NK-92 (cell line): ENCODE results near the gene NEMF.
"Not testable (repeated sequence)": the region's sequence is repeated elsewhere in the genome, so short reads cannot be mapped to it uniquely, and the experiment has no call there.

Source experiments
- DNase-seq: peaks from one replicate; lab custom pipeline; 2025; ENCODE audit not compliant: unreplicated experiment; lab: John Stamatoyannopoulos, UW

NEMF gene

GRCh38 chr14:49754570-49755097 lies 98.0 kb downstream of the NEMF start:
- no peak for DNase-seq

GRCh38 chr14:49746476-49746875 lies 106.1 kb downstream of the NEMF start:
- not testable (repeated sequence) for DNase-seq

GRCh38 chr14:49745191-49745590 lies 107.4 kb downstream of the NEMF start:
- DNase-seq = no peak

GRCh38 chr14:49735669-49736068 lies 116.9 kb downstream of the NEMF start:
- DNase-seq = not testable (repeated sequence)

GRCh38 chr14:49733836-49734235 lies 118.8 kb downstream of the NEMF start:
- DNase-seq = no peak

GRCh38 chr14:49732896-49733295 lies 119.7 kb downstream of the NEMF start:
- no peak for DNase-seq
